CD4-positive, alpha-beta T cell (primary cell): Measurements from ENCODE around the gene CACNA2D3. TPM values are rescaled to one million over a fixed set of nuclear protein-coding genes. Genes with fewer than 3 reads are reported as not detected.

ENCODE experiments used
- ATAC-seq: fragments of 200-7000 bp; cut with Tn5 transposase; one replicate; pipeline ENCODE4 v1.10.0; 2022; ENCODE audit warnings: mild to moderate bottlenecking; ENCODE audit not compliant: poor library complexity
- CTCF ChIA-PET: fragments of 350-600 bp; sonication (Branson Sonifier 250); formaldehyde crosslinking; loops from one replicate; lab custom pipeline; 2021; ENCODE audit warnings: antibody characterized with exemption, inconsistent platforms; lab: Charles Lee
- POLR2A ChIA-PET: fragments of 350-600 bp; sonication (Branson Sonifier 250); formaldehyde crosslinking; loops from one replicate; lab custom pipeline; 2021; ENCODE audit warnings: antibody characterized with exemption, inconsistent platforms; lab: Charles Lee
- DNase-seq, 14 experiments: peaks; one replicate each; pipeline ENCODE4 v3.0.0-alpha.2; 2013 to 2020; ENCODE audit warnings: mixed read lengths in 2 of 14
- H3K27ac ChIP-seq, 2 donors: one replicate each; pipeline versions ENCODE4 v1.5.1 to v1.7.0; 2013; ENCODE audit warnings: low read length in 2 of 2, low read depth in 1 of 2, mild to moderate bottlenecking in 1 of 2
- H3K27me3 ChIP-seq, 2 experiments: 1 replicate in 1 of 2; 2 replicates in 1 of 2; pipeline versions ENCODE4 v1.6.1 to v1.7.0; 2013; ENCODE audit warnings: low read length in 2 of 2, control low read depth in 1 of 2, mild to moderate bottlenecking in 1 of 2, moderate library complexity in 1 of 2; ENCODE audit not compliant: insufficient read depth in 2 of 2, control insufficient read depth in 1 of 2
- H3K36me3 ChIP-seq: one replicate; pipeline ENCODE4 v1.6.1; 2013; ENCODE audit warnings: low read length, control low read depth; ENCODE audit not compliant: insufficient read depth
- H3K4me1 ChIP-seq: one replicate; pipeline ENCODE4 v1.6.1; 2013; ENCODE audit warnings: low read length, control low read depth; ENCODE audit not compliant: insufficient read depth
- H3K4me3 ChIP-seq: one replicate; pipeline ENCODE4 v1.5.1; 2013; ENCODE audit warnings: mild to moderate bottlenecking, low read length, moderate library complexity
- H3K9me3 ChIP-seq, 2 experiments: 1 replicate in 1 of 2; 2 replicates in 1 of 2; pipeline versions ENCODE4 v1.6.1 to v1.7.0; 2013; ENCODE audit warnings: low read length in 2 of 2, mild to moderate bottlenecking in 2 of 2, control low read depth in 1 of 2, moderate library complexity in 1 of 2; ENCODE audit not compliant: control insufficient read depth in 1 of 2, insufficient read depth in 1 of 2
- H3K27ac Mint-ChIP-seq: one replicate; pipeline ENCODE4 v1.8.0; 2020; ENCODE audit warnings: mixed read lengths
- H3K27me3 Mint-ChIP-seq: one replicate; pipeline ENCODE4 v1.8.0; 2021; ENCODE audit warnings: mixed read lengths
- H3K36me3 Mint-ChIP-seq: one replicate; pipeline ENCODE4 v1.8.0; 2021; ENCODE audit warnings: low read depth, mixed read lengths
- H3K4me1 Mint-ChIP-seq: one replicate; pipeline ENCODE4 v1.8.0; 2021; ENCODE audit warnings: low read depth, mixed read lengths
- H3K4me3 Mint-ChIP-seq: one replicate; pipeline ENCODE4 v1.8.0; 2020; ENCODE audit warnings: mild to moderate bottlenecking, mixed read lengths
- H3K9me3 Mint-ChIP-seq: one replicate; pipeline ENCODE4 v1.8.0; 2020; ENCODE audit warnings: mixed read lengths
- intact Hi-C, 2 experiments: fragments of 100-400 bp; cut with DNase I in 1 of 2; cut with micrococcal nuclease in 1 of 2; formaldehyde crosslinking; loops; one replicate each; pipeline versions ENCODE4 v1.15.1 to v1.9.0; 2023 to 2025; cut with DNase I, micrococcal nuclease
- total RNA-seq, 174 experiments: library from RNA in 2 of 174; stranded (reverse) in 2 of 174; gene quantifications; one replicate each; pipeline ENCODE4 v1.2.3 and lab custom pipeline; 2021 to 2026
- TF ChIP-seq, protein P1 (sequence below): fragments of 200-600 bp; IDR thresholded peaks from one replicate; pipeline ENCODE4 v1.8.0; 2022; ENCODE audit warnings: antibody characterized with exemption, mild to moderate bottlenecking

Gene CACNA2D3
- total RNA-seq, 2 experiments from 2014 or later, result 0.08 TPM; not detected in 1

DNA sequence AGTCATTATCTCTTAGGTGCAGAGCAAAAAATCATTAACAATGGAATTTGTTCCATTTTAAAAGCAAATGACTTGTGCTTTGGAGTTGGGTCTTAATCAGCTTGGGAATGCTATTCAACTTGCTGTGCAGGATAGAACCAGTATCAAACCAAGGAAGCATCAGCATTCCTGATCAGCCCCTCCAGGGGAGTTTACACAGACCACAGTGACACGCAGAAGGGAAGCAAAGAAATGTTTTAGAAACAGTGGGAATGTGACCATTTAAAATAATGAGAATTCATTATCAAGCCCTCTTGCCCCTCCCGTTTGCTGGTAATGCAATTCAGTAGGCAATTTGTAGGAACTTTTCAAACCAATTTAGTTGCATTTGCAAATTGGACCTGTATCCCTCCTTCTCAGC is 650.4 kb downstream of the CACNA2D3 start:
- no peak overlapping the region for H3K27ac ChIP-seq
- POLR2A ChIA-PET, result no interaction called here
- no peaks in the 10 kb centered on the region for H3K36me3 ChIP-seq
- no peaks in the 10 kb centered on the region for H3K27me3 ChIP-seq
- Mint-ChIP-seq H3K27me3 (no peaks in the 10 kb centered on the region), H3K9me3 (no peaks in the 10 kb centered on the region), H3K27ac (no peak overlapping the region), H3K36me3 (no peaks in the 10 kb centered on the region), H3K4me3 (no peak overlapping the region), H3K4me1 (no peaks in the 10 kb centered on the region)
- no peak overlapping the region for H3K4me3 ChIP-seq
- H3K4me1 ChIP-seq, result no peaks in the 10 kb centered on the region
- intact Hi-C loops, result no loop called here
- CTCF ChIA-PET, result no interaction called here
- ATAC-seq, result no peak
- H3K9me3 ChIP-seq, result no peaks in the 10 kb centered on the region
- no peak for DNase-seq
- TF ChIP-seq, protein P1, sequence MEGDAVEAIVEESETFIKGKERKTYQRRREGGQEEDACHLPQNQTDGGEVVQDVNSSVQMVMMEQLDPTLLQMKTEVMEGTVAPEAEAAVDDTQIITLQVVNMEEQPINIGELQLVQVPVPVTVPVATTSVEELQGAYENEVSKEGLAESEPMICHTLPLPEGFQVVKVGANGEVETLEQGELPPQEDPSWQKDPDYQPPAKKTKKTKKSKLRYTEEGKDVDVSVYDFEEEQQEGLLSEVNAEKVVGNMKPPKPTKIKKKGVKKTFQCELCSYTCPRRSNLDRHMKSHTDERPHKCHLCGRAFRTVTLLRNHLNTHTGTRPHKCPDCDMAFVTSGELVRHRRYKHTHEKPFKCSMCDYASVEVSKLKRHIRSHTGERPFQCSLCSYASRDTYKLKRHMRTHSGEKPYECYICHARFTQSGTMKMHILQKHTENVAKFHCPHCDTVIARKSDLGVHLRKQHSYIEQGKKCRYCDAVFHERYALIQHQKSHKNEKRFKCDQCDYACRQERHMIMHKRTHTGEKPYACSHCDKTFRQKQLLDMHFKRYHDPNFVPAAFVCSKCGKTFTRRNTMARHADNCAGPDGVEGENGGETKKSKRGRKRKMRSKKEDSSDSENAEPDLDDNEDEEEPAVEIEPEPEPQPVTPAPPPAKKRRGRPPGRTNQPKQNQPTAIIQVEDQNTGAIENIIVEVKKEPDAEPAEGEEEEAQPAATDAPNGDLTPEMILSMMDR, result no peak

DNA sequence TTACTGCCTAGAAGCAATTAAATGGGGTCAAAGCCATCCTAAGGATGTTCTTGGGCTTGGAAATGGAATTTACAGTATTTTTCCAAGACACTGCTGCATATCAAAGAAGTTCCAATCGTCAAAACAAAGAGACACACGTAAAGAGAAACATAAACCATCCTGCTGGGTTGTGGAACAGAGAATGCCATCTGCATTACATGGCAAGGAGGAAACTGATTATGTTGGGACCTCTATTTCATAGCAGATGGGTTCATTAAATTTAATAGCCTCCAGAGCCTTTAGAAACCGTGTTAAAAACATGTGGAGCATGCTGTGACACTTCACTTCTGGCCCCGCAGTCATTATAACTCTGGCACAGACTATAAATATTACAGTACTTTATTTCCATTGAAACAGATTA is 650.9 kb downstream of the CACNA2D3 start:
- H3K36me3 ChIP-seq, result no peaks in the 10 kb centered on the region
- ChIA-PET POLR2A (no interaction called here), CTCF (no interaction called here)
- H3K4me1 ChIP-seq, result no peaks in the 10 kb centered on the region
- Mint-ChIP-seq H3K27ac (no peak overlapping the region), H3K4me3 (no peak overlapping the region), H3K4me1 (no peaks in the 10 kb centered on the region), H3K9me3 (no peaks in the 10 kb centered on the region), H3K27me3 (no peaks in the 10 kb centered on the region), H3K36me3 (no peaks in the 10 kb centered on the region)
- intact Hi-C loops, result no loop called here
- TF ChIP-seq, protein P1, result no peak
- DNase-seq (no peak), ATAC-seq (no peak)
- H3K27ac ChIP-seq, result no peak overlapping the region
- H3K9me3 ChIP-seq, result no peaks in the 10 kb centered on the region
- no peaks in the 10 kb centered on the region for H3K27me3 ChIP-seq
- H3K4me3 ChIP-seq, result no peak overlapping the region

DNA sequence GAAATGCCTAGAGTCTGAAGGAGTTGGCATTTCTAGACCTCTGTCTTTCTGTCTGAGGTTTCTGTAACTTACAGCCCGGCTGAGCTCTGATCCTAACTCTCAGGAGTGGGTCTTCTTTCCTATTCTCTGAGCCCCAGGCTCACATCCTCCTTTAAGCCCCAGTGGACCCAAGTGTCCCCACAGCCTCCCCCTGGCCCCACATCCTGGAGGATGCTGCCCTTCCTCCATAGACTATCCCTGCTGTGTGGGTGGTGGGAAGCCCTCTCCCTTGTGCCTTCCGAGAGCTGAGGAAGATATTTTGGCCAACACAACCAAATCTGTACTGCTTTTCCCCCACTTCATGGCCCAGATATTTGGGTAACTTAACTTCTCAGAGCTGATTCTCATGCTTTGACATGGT is 654.2 kb downstream of the CACNA2D3 start:
- CTCF ChIA-PET, result no interaction called here
- intact Hi-C loops, result no loop called here

More for the DNA sequence above, 654.2 kb downstream of the CACNA2D3 start:
- POLR2A ChIA-PET, result no interaction called here
- Mint-ChIP-seq H3K36me3 (no peaks in the 10 kb centered on the region), H3K4me1 (no peaks in the 10 kb centered on the region), H3K9me3 (no peaks in the 10 kb centered on the region), H3K27ac (no peak overlapping the region), H3K4me3 (no peak overlapping the region), H3K27me3 (no peaks in the 10 kb centered on the region)
- DNase-seq, result no peak
- no peaks in the 10 kb centered on the region for H3K4me1 ChIP-seq
- no peaks in the 10 kb centered on the region for H3K27me3 ChIP-seq
- TF ChIP-seq, protein P1, result no peak
- ATAC-seq, result no peak
- H3K27ac ChIP-seq, result no peak overlapping the region
- H3K36me3 ChIP-seq, result no peaks in the 10 kb centered on the region
- H3K9me3 ChIP-seq, result no peaks in the 10 kb centered on the region
- H3K4me3 ChIP-seq, result no peak overlapping the region
